CD4-positive, alpha-beta T cell treated with Interleukin-10 for 1 hour (primary cell): ENCODE data around the gene MYT1.

Experiments used
- DNase-seq: peaks from one replicate; pipeline ENCODE4 v3.0.0-alpha.2; 2020

Gene MYT1

DNA sequence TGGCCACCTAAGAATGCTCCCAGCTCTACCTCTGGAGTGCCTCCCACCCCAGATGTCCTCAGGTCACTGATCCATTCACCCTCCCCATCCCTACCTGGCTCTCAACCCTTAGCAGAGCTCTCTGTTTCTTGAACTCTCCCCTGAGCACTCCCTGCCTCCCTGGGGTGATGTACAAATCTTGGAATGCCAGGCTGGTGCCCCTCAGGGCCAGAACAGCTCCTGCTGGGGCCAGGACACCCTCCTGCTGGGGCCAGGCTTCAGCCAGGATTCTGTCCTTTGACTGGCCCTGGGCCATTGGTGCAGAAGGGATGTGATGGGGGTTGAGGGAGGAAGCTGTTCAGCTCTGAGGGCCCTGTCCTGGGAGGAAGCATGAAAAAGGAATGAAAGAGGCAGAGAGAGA, 30.0 kb downstream of the MYT1 start:
- DNase-seq: no peak

- no peak for DNase-seq
Observed at GRCh38 chr20:64196309-64196708, 32.1 kb downstream of the MYT1 start.

DNA sequence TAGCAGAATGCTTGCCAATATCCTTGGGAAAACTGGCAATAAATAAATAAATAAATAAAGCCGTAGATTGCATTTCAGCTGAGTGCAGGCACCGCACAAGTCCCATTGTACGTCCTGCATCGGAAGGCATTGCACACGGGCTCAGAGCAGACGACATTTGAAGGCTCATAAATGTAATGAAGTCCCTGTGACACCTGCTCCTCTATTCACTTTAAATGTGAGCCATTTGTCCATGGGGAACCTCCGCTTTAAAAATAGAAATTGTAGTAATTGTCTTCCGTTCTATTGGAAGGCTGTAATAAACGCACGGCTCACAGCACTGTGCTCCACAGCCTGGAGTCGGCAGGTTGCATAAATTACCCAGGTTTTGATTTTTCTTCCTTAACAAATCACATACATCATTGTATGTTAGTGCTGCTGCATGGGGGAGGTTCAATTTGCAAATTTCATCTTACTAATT, 32.6 kb downstream of the MYT1 start:
- no peak for DNase-seq

- no peak for DNase-seq
Observed at GRCh38 chr20:64198347-64198746, 34.1 kb downstream of the MYT1 start.

DNA sequence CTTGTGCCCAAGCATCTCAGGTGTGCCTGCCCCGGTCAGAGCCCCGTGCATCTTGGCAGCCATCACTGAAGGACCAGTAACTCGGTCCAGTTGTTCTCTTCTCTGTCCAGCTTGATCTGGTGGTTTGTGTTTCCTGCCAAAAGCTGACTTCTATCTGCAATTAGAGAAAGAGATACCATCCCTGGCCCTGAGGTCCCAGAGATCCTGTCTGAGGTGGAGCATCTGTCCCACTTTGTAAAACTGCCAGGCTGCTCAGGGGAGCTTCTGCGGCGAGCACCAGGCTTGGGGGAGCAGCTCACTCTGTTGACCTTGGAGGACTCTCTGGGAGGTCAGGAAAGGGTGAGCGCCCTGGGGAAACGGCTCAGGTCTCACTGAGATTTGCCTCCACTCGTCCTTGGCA, 35.1 kb downstream of the MYT1 start:
- no peak for DNase-seq

DNA sequence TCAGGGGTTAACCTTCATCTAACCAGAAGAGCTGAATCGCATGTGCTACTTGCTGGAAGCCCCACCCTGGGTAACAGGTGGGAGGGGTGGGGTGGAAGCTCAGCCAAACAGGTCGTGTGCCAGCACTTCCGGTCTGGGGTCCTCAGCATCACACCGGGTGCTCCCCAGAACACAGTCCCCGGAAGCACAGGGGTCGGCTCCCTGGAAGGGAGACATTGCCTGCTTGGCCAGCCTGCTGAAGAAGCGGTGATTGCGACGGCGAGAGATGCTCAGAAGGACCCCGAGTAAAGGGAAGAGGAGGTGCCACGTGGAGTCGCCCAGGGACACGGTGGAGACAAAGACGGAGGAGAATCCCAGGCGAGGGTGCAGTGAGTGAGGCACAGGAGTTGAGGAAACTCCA, 36.5 kb downstream of the MYT1 start:
- no peak for DNase-seq

DNA sequence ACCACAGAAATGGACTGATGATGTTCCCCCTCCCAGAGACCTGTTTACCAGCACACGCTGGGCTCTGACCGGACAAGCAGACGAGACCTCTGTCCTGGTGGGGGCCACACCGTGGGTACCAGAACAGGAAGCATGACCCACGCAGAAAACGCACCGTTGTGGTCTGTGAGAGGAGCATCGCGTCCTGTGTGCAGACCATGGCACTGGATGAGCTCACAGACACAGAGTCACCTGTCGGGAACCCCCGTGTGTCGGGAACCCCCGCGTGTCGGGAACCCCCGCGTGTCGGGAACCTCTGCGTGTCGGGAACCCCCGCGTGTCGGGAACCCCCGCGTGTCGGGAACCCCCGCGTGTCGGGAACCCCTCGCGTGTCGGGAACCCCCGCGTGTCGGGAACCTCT, 37.4 kb downstream of the MYT1 start:
- no peak for DNase-seq

DNA sequence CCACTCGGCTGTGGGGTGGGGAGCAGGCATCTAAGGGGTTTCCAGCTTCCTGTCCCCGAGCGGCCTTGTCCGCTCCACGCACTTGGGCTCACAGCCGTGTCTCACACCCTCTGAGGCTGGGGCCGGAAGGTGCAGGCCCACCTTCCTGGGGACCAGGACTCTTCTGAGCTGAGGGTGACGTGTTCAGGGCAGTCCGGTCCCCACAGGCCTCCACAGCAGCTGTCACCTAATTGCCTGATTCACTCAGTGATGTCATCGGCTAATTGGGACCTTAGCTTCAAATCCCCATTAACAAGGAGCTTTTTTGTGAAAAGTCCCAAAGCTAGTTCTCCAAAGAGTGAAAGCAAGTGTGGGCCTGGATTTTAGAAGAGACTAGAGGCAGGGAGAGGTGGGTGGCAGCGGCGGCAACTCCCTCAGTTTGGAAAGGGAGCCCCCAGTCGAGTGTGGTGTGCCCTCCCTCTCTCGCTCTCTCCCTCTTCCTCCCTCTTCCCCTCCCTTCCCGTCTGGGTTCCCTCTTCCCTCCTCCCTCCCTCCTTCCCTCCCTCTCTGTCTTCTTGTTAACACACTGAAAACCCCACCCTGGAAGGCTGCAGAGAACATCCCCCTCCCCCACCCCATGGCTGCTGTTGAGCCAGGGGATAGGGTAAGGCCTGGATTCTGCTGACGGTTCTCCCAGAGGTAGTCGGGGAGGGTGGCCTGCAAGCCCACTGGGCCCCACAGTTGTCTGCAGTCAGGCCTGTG, 39.0 kb downstream of the MYT1 start:
- no peak for DNase-seq

DNA sequence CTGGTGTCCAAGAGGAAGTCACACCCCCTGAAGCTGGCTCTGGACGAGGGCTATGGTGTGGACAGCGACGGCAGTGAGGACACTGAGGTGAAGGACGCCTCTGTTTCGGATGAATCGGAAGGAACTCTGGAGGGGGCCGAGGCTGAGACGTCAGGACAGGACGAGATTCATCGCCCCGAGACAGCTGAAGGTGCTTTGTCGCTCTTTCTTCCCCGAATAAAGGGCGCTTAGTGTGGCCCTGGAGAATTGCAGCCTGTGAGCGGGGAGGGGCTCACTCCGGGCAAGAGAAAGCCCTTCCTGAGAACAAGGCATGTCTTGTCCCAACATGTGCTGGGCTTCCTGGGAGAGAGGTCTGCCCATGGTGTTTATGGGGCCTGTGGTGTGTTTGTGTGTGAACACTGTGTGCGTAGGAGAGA, 41.4 kb downstream of the MYT1 start:
- DNase-seq: no peak

GRCh38 chr20:64206614-64207013, 42.4 kb downstream of the MYT1 start:
- no peak for DNase-seq

DNA sequence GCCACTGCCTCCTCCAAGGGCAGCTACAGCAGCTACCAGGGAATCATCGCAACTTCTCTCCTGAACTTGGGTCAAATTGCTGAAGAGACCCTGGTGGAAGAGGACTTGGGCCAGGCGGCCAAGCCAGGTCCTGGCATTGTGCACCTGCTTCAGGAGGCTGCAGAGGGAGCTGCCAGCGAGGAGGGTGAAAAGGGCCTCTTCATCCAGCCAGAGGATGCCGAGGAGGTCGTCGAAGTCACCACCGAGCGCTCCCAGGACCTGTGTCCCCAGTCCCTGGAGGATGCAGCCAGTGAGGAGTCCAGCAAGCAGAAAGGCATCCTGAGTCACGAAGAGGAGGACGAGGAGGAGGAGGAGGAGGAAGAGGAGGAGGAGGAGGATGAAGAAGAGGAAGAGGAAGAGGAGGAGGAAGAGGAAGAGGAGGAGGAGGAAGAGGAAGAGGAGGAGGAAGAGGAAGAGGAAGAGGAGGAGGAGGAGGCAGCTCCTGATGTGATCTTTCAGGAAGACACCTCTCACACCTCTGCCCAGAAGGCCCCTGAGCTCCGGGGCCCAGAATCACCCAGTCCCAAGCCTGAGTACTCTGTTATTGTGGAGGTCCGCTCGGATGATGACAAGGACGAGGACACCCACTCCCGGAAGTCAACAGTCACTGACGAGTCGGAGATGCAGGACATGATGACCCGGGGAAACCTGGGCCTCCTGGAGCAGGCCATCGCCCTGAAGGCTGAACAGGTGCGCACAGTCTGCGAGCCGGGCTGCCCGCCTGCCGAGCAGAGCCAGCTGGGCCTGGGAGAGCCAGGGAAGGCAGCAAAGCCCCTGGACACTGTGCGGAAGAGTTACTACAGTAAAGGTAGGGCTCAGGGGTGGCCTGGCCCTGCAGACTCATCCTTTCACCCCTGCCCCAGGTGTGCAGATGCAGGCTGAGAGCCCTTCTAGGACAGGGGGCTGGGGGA, 43.7 kb downstream of the MYT1 start:
- DNase-seq: no peak

DNA sequence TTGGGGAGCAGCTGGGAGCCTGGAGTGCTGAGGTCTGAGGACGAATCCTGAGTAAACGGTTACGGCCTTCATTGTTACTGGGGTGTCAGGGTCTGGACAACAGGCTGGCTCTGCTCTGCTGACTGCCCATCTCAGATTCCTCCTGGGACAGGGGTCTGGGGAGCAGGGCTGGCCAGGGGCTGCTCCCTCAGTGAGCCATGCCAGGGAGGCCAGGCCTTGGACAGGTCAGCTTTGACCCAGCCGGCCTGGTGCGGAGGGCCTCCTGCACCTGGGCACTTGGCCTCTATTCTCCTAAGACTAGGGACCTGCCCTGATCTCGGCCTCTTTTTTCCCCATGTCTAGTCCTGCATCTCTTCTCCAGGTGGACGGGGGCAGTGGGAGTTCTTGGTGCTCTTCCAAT, 44.9 kb downstream of the MYT1 start:
- no peak for DNase-seq

DNA sequence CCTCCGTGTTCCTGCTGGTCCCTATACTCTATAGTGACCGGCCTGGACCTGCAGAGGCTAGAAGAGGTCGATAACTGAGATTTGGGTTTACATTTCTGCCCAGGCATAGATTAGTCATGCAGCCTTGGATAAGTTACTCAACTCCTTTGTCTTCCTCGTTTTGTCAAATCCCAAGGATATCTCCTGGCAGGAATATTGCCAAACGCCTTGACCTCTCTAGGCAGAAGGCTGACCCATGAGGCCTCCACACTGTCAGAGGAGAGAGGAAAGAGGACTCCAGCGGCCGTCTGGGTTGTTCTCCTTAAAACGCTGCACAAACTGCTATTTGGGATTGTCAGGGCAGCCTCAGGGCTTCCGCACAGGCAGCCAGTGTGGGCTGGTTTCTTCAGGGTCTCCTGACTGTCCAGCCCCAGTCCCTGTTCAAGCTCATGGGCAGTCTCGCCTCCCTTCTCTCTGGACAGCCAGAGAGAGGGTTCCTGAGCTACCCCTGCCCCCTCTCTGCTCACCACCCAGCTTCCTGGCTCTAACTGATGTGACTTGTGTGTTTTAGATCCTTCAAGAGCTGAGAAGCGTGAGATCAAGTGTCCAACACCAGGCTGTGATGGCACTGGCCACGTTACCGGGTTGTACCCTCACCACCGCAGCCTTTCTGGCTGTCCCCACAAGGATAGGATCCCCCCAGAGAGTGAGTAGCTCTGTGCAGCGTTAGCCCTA, 46.6 kb downstream of the MYT1 start:
- no peak for DNase-seq

GRCh38 chr20:64211874-64212658, 47.8 kb downstream of the MYT1 start:
- DNase-seq: no peak

DNA sequence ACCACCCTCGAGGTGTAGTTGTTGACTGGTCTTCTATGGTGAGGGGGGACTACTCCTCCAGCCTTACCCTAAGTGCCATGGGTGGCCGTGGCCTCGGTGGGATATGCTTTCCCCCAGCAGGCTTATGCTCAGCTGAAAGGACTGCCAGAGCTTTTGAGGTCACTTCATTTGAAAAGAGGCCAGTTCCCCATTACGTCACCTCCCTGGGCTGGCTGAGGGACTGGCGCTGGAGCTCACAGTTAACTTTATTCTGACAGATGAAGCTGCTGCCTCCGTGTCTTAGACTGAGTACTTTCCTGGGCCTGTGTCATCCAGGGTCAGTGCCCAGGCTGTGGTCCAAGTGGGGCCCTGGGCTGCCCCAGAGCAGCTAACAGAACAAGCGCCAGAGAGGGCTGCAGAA, 48.5 kb downstream of the MYT1 start:
- DNase-seq: no peak

DNA sequence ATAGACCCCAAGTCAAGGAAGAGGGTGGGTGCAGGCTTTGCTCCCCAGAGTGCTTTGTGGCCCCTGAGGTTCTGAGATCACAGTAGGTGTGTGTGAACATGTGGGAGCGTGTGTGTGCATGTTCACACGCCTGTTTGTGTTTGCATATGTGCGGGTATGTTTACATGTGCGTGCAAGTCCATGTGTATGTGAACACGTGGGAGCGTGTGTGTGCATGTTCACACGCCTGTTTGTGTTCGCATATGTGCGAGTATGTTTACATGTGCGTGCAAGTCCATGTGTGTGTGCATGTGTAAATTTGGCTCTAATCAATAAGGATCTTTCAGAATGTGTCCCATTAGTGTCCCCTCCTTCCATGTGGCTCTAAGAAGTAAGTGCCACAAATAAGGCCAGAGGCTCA, 49.9 kb downstream of the MYT1 start:
- no peak for DNase-seq

DNA sequence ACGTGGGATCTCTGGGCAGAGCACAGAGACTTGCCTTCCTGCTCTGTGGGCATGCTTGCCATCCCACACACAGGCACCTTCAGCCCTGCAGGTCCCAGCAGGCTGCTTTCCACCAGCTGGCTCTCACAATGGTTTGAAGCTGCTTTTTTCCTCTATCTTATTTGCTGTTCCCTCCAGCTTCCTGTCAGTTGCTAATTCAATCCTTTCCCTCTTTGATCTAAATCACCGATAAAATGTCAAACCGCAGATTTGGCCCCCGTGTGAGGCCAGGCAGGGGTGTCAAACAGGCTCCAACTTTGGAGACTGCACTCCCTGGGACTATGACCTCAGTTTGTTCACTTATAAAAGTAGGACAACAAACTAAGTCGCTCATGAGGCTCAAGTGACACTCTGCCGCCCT, 50.7 kb downstream of the MYT1 start:
- no peak for DNase-seq

DNA sequence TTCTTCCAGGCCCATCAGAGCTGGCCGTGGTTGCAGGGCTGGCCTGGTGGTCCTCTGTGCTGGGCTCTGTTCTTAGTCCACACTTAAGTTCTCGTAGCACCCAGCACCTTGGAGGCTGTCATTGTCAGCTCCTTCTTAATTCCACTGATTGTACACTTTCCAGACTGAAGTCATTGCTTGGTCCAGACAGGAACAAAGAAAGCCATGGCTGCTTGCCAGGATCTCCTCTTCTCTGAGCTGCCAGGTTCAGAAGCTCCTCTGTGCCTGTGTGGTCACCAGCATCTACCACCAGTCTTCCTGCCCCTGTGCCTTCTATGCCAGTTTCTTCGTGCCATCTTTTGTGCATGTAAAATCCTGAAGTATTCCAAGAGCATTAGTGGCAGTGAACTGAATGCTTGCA, 51.8 kb downstream of the MYT1 start:
- no peak for DNase-seq

- no peak for DNase-seq
Observed at GRCh38 chr20:64216910-64217309, 52.7 kb downstream of the MYT1 start.

- DNase-seq: no peak
Observed at GRCh38 chr20:64217539-64218221, 53.4 kb downstream of the MYT1 start.

DNA sequence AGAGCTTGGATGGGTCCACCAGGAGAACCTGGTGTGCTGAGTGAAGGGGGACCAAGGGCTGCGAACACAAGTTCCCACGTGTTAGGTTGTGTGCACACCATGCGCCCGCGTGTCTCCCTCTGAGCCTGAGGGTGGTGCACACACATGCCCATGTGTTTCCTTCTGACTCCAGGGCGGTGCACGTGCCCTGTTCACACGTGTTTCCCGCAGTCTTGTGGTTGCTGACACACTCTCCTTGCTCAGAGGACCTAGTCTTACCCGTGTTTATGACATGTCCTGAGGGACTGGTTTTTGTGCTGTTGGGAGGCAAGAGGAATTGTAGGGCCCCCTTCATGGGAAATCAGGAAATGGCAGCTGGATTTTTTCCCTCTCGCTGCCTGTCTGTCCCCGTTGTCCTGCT, 55.0 kb downstream of the MYT1 start:
- peak; percentile 19 for DNase-seq

GRCh38 chr20:64219730-64220129, 55.5 kb downstream of the MYT1 start:
- DNase-seq: no peak
